Measurements from ENCODE around the gene PTPN23. TPM values are rescaled to one million over a fixed set of nuclear protein-coding genes. Genes with fewer than 3 reads are reported as not detected.

PTPN23 gene
- total RNA-seq, 2 experiments from 2014 or later = 13.6 to 40.0 TPM

- Histone ChIP-seq H3K36me3 (ENCODE audit: insufficient read depth, low read length) (peaks cover 55% of the 10 kb centered on the region; the same call in 1 of the 2 replicates), H3K4me2 (ENCODE audit: low read length) (peak overlapping the region; percentile 60), H3K9me3 (ENCODE audit: low read length) (no peaks in the 10 kb centered on the region), H3K79me2 (ENCODE audit: insufficient read depth, low read depth, low read length) (no peaks in the 10 kb centered on the region), H3K9me2 (ENCODE audit: insufficient read depth, low read length) (no peaks in the 10 kb centered on the region), H2AFZ (ENCODE audit: low read length) (peak overlapping the region; percentile 68; the same call in 1 of the 2 replicates), H3K27ac (ENCODE audit: low read depth, low read length, poor library complexity, severe bottlenecking) (peak overlapping the region; percentile 69), H3K4me3 (ENCODE audit: low read depth, low read length, poor library complexity, severe bottlenecking) (no peak overlapping the region), H3K4me1 (ENCODE audit: insufficient read depth, low read length, poor library complexity, severe bottlenecking) (peaks cover 10% of the 10 kb centered on the region), H4K20me1 (ENCODE audit: insufficient read depth, low read length) (no peaks in the 10 kb centered on the region)
- CTCF ChIA-PET (ENCODE audit: unreplicated experiment) = interaction anchor here (0.6 to 1.6 kb wide), 4 partner anchors 24 to 78 kb away, joined by 3 to 5 read pairs (median 4); partner anchors contain the start of gene PTPN23
- TF ChIP-seq CTCF (conservative IDR thresholded peaks at IDR 0.05; ENCODE audit: low read length) = peak; percentile 91
- TF ChIP-seq EZH2phosphoT487 (IDR thresholded peaks at IDR 0.05; ENCODE audit: borderline replicate concordance, low read depth, low read length) = no peak
- BruUV-seq (replicated peaks) = no TSS peak
- intact Hi-C loops (cut with micrococcal nuclease; ENCODE audit: unreplicated experiment) = loop anchor here (1.0 kb wide), 3 partner anchors 56 to 369 kb away; partner anchors contain the start of gene ELP6
- DNase-seq (ENCODE audit: low spot score) = peak; percentile 93
- POLR2A ChIA-PET = interaction anchor here (0.5 to 0.6 kb wide), 2 partner anchors 12 to 16 kb away, joined by 3 read pairs; no protein-coding TSS in a partner anchor
These were observed 40.0 kb downstream of the PTPN23 start for GRCh38 chr3:47420511-47421484.

- no peak for TF ChIP-seq EZH2phosphoT487 (IDR thresholded peaks at IDR 0.05; ENCODE audit: borderline replicate concordance, low read depth, low read length)
- peak; percentile 35 for TF ChIP-seq CTCF (conservative IDR thresholded peaks at IDR 0.05; ENCODE audit: low read length)
- H3K4me2 ChIP-seq (ENCODE audit: low read length) = peak overlapping the region; percentile 60; the same call in 1 of the 2 replicates
- CTCF ChIA-PET (ENCODE audit: unreplicated experiment) = interaction anchor here (0.6 to 1.6 kb wide), 3 partner anchors 42 to 732 kb away, joined by 3 to 5 read pairs (median 4); partner anchors contain the start of gene PTPN23
These were observed 41.2 kb downstream of the PTPN23 start for GRCh38 chr3:47421741-47422649.

More at GRCh38 chr3:47421741-47422649, 41.2 kb downstream of the PTPN23 start:
- Histone ChIP-seq H3K27ac (ENCODE audit: low read depth, low read length, poor library complexity, severe bottlenecking) (peak overlapping the region; percentile 69), H4K20me1 (ENCODE audit: insufficient read depth, low read length) (no peaks in the 10 kb centered on the region), H3K79me2 (ENCODE audit: insufficient read depth, low read depth, low read length) (no peaks in the 10 kb centered on the region), H2AFZ (ENCODE audit: low read length) (peak overlapping the region; percentile 68; the same call in 1 of the 2 replicates), H3K9me2 (ENCODE audit: insufficient read depth, low read length) (no peaks in the 10 kb centered on the region), H3K4me1 (ENCODE audit: insufficient read depth, low read length, poor library complexity, severe bottlenecking) (peaks cover 10% of the 10 kb centered on the region), H3K4me3 (ENCODE audit: low read depth, low read length, poor library complexity, severe bottlenecking) (no peak overlapping the region), H3K9me3 (ENCODE audit: low read length) (no peaks in the 10 kb centered on the region), H3K36me3 (ENCODE audit: insufficient read depth, low read length) (peaks cover 55% of the 10 kb centered on the region)
- POLR2A ChIA-PET = interaction anchor here (0.6 kb wide), 2 partner anchors 91 to 394 kb away, joined by 3 read pairs; no protein-coding TSS in a partner anchor
- intact Hi-C loops (cut with micrococcal nuclease; ENCODE audit: unreplicated experiment) = loop anchor here (1.0 kb wide), 3 partner anchors 54 to 367 kb away; partner anchors contain the start of gene ELP6
- DNase-seq (ENCODE audit: low spot score) = no peak
- no TSS peak for BruUV-seq (replicated peaks)
